GM19397 (cell line): Measurements from ENCODE around the gene ADGRB2.

ENCODE experiments used
- ATAC-seq: cut with Tn5 transposase; IDR thresholded peaks from one replicate; pipeline ENCODE4 v1.9.1; 2021; ENCODE audit warnings: mild to moderate bottlenecking, moderate library complexity; ENCODE audit not compliant: unreplicated experiment

Gene ADGRB2

GRCh38 chr1:31783846-31784245 lies 19.7 kb upstream of the ADGRB2 start:
- no peak for ATAC-seq

- no peak for ATAC-seq
Measured at GRCh38 chr1:31782421-31783410, 18.6 kb upstream of the ADGRB2 start.

GRCh38 chr1:31781756-31782371 lies 17.7 kb upstream of the ADGRB2 start:
- no peak for ATAC-seq

- no peak for ATAC-seq
Measured at GRCh38 chr1:31781138-31781755, 17.1 kb upstream of the ADGRB2 start.

GRCh38 chr1:31780632-31781031 lies 16.5 kb upstream of the ADGRB2 start:
- no peak for ATAC-seq

- no peak for ATAC-seq
Measured at GRCh38 chr1:31779687-31780086, 15.5 kb upstream of the ADGRB2 start.

- ATAC-seq: no peak
Measured at GRCh38 chr1:31778763-31779488, 14.8 kb upstream of the ADGRB2 start.

GRCh38 chr1:31776516-31776915 lies 12.4 kb upstream of the ADGRB2 start:
- no peak for ATAC-seq

GRCh38 chr1:31776032-31776431 lies 11.9 kb upstream of the ADGRB2 start:
- no peak for ATAC-seq

- no peak for ATAC-seq
Measured at GRCh38 chr1:31775210-31775999, 11.3 kb upstream of the ADGRB2 start.

- ATAC-seq: no peak
Measured at GRCh38 chr1:31774495-31774894, 10.4 kb upstream of the ADGRB2 start.

- ATAC-seq: no peak
Measured at GRCh38 chr1:31773861-31774260, 9.7 kb upstream of the ADGRB2 start.

GRCh38 chr1:31772669-31773248 lies 8.6 kb upstream of the ADGRB2 start:
- ATAC-seq: no peak

GRCh38 chr1:31771891-31772668 lies 7.9 kb upstream of the ADGRB2 start:
- ATAC-seq: no peak

GRCh38 chr1:31769720-31770390 lies 5.7 kb upstream of the ADGRB2 start:
- no peak for ATAC-seq

GRCh38 chr1:31768939-31769704 lies 5.0 kb upstream of the ADGRB2 start:
- ATAC-seq: no peak

- no peak for ATAC-seq
Measured at GRCh38 chr1:31768407-31768907, 4.3 kb upstream of the ADGRB2 start.

GRCh38 chr1:31767225-31767624 lies 3.1 kb upstream of the ADGRB2 start:
- no peak for ATAC-seq
